B cell (primary cell): ENCODE results near the gene MFSD6L. TPM values are rescaled to one million over a fixed set of nuclear protein-coding genes. Genes with fewer than 3 reads are reported as not detected.

Source experiments
- ATAC-seq: fragments of 200-7000 bp; cut with Tn5 transposase; one replicate; pipeline ENCODE4 v1.10.0; 2021; ENCODE audit warnings: low read depth, mild to moderate bottlenecking, moderate number of reproducible peaks, moderate library complexity
- CTCF ChIA-PET: fragments of 350-600 bp; sonication (Branson Sonifier 250); formaldehyde crosslinking; loops from one replicate; lab custom pipeline; 2021; ENCODE audit warnings: antibody characterized with exemption, inconsistent platforms; lab: Charles Lee
- POLR2A ChIA-PET: fragments of 350-600 bp; sonication (Branson Sonifier 250); formaldehyde crosslinking; loops from one replicate; lab custom pipeline; 2021; ENCODE audit warnings: antibody characterized with exemption; lab: Charles Lee
- DNase-seq: peaks from one replicate; pipeline ENCODE4 v3.0.0; 2013
- H2AFZ ChIP-seq: 2 replicates; pipeline ENCODE4 v1.6.1; 2012; ENCODE audit warnings: mild to moderate bottlenecking, low read depth, low read length; ENCODE audit not compliant: insufficient read depth, poor library complexity, severe bottlenecking
- H3K27ac ChIP-seq, 2 donors: 1 replicate in 1 of 2; 2 replicates in 1 of 2; pipeline ENCODE4 v1.5.1; 2012 to 2013; ENCODE audit warnings: low read length in 2 of 2, mild to moderate bottlenecking in 2 of 2, moderate library complexity in 1 of 2
- H3K27me3 ChIP-seq, 4 experiments: fragments of 200-600 bp in 1 of 4; sonication (generic) in 1 of 4; replicated peaks in 1 of 4; 1 replicate in 2 of 4; 2 replicates in 2 of 4; pipeline versions ENCODE4 v1.6.1 to v1.7.0; 2013 to 2016; ENCODE audit warnings: low read length in 3 of 4, mild to moderate bottlenecking in 2 of 4, mixed read lengths in 1 of 4, moderate library complexity in 1 of 4; ENCODE audit not compliant: insufficient read depth in 4 of 4, control insufficient read depth in 3 of 4; ENCODE audit errors: control extremely low read depth in 1 of 4
- H3K36me3 ChIP-seq, 2 experiments: replicated peaks in 1 of 2; 1 replicate in 1 of 2; 2 replicates in 1 of 2; pipeline versions ENCODE4 v1.6.1 to v1.7.1; 2013; ENCODE audit warnings: low read length in 1 of 2; ENCODE audit not compliant: insufficient read depth in 2 of 2, control insufficient read depth in 1 of 2; ENCODE audit errors: control extremely low read depth in 1 of 2, extremely low read depth in 1 of 2
- H3K4me1 ChIP-seq, 2 donors: fragments of 200-600 bp in 1 of 2; sonication (generic) in 1 of 2; 1 replicate in 1 of 2; 2 replicates in 1 of 2; pipeline versions ENCODE4 v1.5.1 to v1.6.1; 2013 to 2017; ENCODE audit warnings: low read length in 2 of 2; ENCODE audit not compliant: control insufficient read depth in 2 of 2, insufficient read depth in 2 of 2
- H3K4me2 ChIP-seq: replicated peaks from 2 replicates; pipeline ENCODE3; 2012; ENCODE audit warnings: mild to moderate bottlenecking, low read depth, low read length; ENCODE audit not compliant: poor library complexity, severe bottlenecking
- H3K4me3 ChIP-seq, 5 experiments: fragments of 200-600 bp in 1 of 5; sonication (generic) in 1 of 5; 1 replicate in 3 of 5; 2 replicates in 2 of 5; pipeline versions ENCODE4 v1.5.1 to v1.7.0; 2011 to 2016; ENCODE audit warnings: low read length in 4 of 5, mild to moderate bottlenecking in 4 of 5, low read depth in 2 of 5, control low read depth in 1 of 5, moderate library complexity in 1 of 5; ENCODE audit not compliant: insufficient read depth in 1 of 5; ENCODE audit errors: control extremely low read depth in 1 of 5, extremely low read depth in 1 of 5
- H3K79me2 ChIP-seq: fragments of 200-600 bp; sonication (generic); one replicate; pipeline ENCODE4 v1.6.0; 2016; ENCODE audit warnings: low read length; ENCODE audit not compliant: control insufficient read depth, insufficient read depth
- H3K9ac ChIP-seq: fragments of 200-600 bp; sonication (generic); 2 replicates; pipeline ENCODE4 v1.6.1; 2017; ENCODE audit warnings: mild to moderate bottlenecking, low read length, moderate library complexity
- H3K9me3 ChIP-seq, 3 donors: one replicate each; pipeline versions ENCODE4 v1.6.1 to v1.7.1; 2013; ENCODE audit warnings: low read length in 2 of 3; ENCODE audit not compliant: control insufficient read depth in 2 of 3, insufficient read depth in 1 of 3; ENCODE audit errors: control extremely low read depth in 1 of 3
- H4K20me1 ChIP-seq: 2 replicates; pipeline ENCODE4 v1.6.0; 2012; ENCODE audit warnings: mild to moderate bottlenecking, low read length; ENCODE audit not compliant: insufficient read depth, control insufficient read depth, poor library complexity, severe bottlenecking
- H3K27ac Mint-ChIP-seq: one replicate; pipeline ENCODE4 v1.8.0; 2021; ENCODE audit warnings: mixed read lengths
- H3K27me3 Mint-ChIP-seq: one replicate; pipeline ENCODE4 v1.8.0; 2021; ENCODE audit warnings: mixed read lengths
- H3K4me1 Mint-ChIP-seq: one replicate; pipeline ENCODE4 v1.8.0; 2021; ENCODE audit warnings: mixed read lengths
- H3K4me3 Mint-ChIP-seq: one replicate; pipeline ENCODE4 v1.8.0; 2021; ENCODE audit warnings: mixed read lengths
- H3K9me3 Mint-ChIP-seq: one replicate; pipeline ENCODE4 v1.8.0; 2022; ENCODE audit warnings: mixed read lengths; ENCODE audit not compliant: insufficient read depth
- EZH2 ChIP-seq: IDR thresholded peaks from 2 replicates; pipeline ENCODE4 v1.6.1; 2012; ENCODE audit warnings: borderline replicate concordance, low read depth, mild to moderate bottlenecking, moderate library complexity, low read length; ENCODE audit not compliant: insufficient read depth, poor library complexity, severe bottlenecking
- WGBS: methylation state at CpG from one replicate; pipeline ENCODE4 v1.1.5; 2013; ENCODE audit warnings: missing lambda C conversion rate; ENCODE audit not compliant: insufficient coverage; 5-methylcytosine and 5-hydroxymethylcytosine counted together
- intact Hi-C: fragments of 100-400 bp; cut with micrococcal nuclease; formaldehyde crosslinking; loops from one replicate; pipeline ENCODE4 v1.10.0; 2022
- polyA plus RNA-seq: library from polyadenylated mRNA; depleted of rRNA; stranded (reverse); fragments of >200 nt; gene quantifications from 2 replicates; pipeline ENCODE4 v1.2.3, GENCODE V29; 2012
- total RNA-seq, 2 donors: library from RNA; stranded (reverse); fragments of 120-200 nt in 1 of 2; gene quantifications; 1 replicate in 1 of 2; 2 replicates in 1 of 2; pipeline versions ENCODE4 v1.2.3 to v1.2.4, GENCODE V29; 2013 to 2022
- TF ChIP-seq, protein P1 (sequence below): fragments of 200-600 bp; IDR thresholded peaks from one replicate; pipeline ENCODE4 v1.8.0; 2022; ENCODE audit warnings: antibody characterized with exemption, mild to moderate bottlenecking

Gene MFSD6L
- total and polyA plus RNA-seq, 2 donors (not counting 1 experiment from before 2014, with no cell fraction given): 0.24 to 0.37 TPM

GRCh38 chr17:8757189-8757588 lies 42.0 kb downstream of the MFSD6L start:
- Histone ChIP-seq H3K4me2 (no peak overlapping the region), H3K9me3 (no peaks in the 10 kb centered on the region), H3K4me3 (no peak overlapping the region), H3K79me2 (no peaks in the 10 kb centered on the region), H3K27me3 (peaks cover 0 to 15% (median 0%) of the 10 kb centered on the region in 4 experiments), H3K27ac (no peak overlapping the region), H4K20me1 (no peaks in the 10 kb centered on the region), H3K9ac (no peak overlapping the region), H3K36me3 (no peaks in the 10 kb centered on the region), H2AFZ (no peak overlapping the region), H3K4me1 (no peaks in the 10 kb centered on the region)
- WGBS: 93% methylated on average over 7 of the region's 13 CpGs
- ChIA-PET POLR2A (interaction anchor here (0.6 kb wide), 1 partner anchor 374 kb away, joined by 6 read pairs; no protein-coding TSS in a partner anchor), CTCF (interaction anchor here (1.0 kb wide), 1 partner anchor 9 kb away, joined by 3 read pairs; no protein-coding TSS in a partner anchor)
- DNase-seq: no peak
- intact Hi-C loops: no loop called here
- no peak overlapping the region for H3K4me3 Mint-ChIP-seq
- no peak for TF ChIP-seq EZH2
- TF ChIP-seq, protein P1, sequence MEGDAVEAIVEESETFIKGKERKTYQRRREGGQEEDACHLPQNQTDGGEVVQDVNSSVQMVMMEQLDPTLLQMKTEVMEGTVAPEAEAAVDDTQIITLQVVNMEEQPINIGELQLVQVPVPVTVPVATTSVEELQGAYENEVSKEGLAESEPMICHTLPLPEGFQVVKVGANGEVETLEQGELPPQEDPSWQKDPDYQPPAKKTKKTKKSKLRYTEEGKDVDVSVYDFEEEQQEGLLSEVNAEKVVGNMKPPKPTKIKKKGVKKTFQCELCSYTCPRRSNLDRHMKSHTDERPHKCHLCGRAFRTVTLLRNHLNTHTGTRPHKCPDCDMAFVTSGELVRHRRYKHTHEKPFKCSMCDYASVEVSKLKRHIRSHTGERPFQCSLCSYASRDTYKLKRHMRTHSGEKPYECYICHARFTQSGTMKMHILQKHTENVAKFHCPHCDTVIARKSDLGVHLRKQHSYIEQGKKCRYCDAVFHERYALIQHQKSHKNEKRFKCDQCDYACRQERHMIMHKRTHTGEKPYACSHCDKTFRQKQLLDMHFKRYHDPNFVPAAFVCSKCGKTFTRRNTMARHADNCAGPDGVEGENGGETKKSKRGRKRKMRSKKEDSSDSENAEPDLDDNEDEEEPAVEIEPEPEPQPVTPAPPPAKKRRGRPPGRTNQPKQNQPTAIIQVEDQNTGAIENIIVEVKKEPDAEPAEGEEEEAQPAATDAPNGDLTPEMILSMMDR: no peak
- no peak for ATAC-seq
- peaks cover 40% of the 10 kb centered on the region for H3K27me3 Mint-ChIP-seq
- no peaks in the 10 kb centered on the region for H3K4me1 Mint-ChIP-seq
- no peak overlapping the region for H3K27ac Mint-ChIP-seq
- no peaks in the 10 kb centered on the region for H3K9me3 Mint-ChIP-seq

DNA sequence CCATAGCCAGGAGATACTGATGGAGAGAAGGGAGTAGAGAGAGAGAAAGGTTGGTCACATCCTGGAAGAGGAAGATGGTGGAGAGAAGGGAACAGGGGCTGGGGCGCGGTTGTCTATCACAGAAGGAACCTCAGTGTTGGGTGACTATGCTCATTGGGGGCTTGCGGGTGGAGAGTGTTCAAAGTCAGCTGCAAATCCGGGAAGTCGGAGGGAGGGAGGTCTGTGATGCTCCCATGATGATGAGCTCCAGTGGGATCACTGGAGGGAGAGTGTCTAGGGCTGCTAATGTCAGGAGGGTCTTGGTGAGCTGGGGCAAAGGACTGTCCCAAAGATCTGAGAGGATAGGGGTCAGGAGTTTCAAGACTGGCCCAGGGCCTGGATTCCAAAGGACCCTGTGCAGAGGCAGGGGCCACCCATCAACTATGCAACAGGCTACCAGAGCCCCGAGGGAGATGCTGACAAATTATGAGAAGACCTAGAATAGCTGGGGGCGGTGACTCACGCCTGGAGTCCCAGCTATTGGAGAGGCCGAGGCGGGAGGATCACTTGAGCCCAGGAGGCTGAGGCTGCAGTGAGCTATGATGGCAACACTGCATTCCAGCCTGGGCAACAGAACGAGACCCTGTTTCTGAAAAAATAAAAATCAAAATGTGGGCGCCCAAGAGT lies 43.4 kb downstream of the MFSD6L start:
- DNase-seq (no peak), ATAC-seq (no peak)
- no peak overlapping the region for H3K4me3 Mint-ChIP-seq
- Histone ChIP-seq H3K4me1 (no peaks in the 10 kb centered on the region), H3K36me3 (no peaks in the 10 kb centered on the region), H3K27ac (no peak overlapping the region), H3K9me3 (no peaks in the 10 kb centered on the region), H2AFZ (no peak overlapping the region), H3K4me2 (no peak overlapping the region), H3K79me2 (no peaks in the 10 kb centered on the region), H3K4me3 (no peak overlapping the region), H3K9ac (no peak overlapping the region), H3K27me3 (peaks cover 0 to 13% (median 0%) of the 10 kb centered on the region in 4 experiments), H4K20me1 (no peaks in the 10 kb centered on the region)
- CTCF ChIA-PET: interaction anchor here (1.2 kb wide), 1 partner anchor 345 kb away, joined by 4 read pairs; no protein-coding TSS in a partner anchor
- TF ChIP-seq, protein P1: no peak
- no peak for TF ChIP-seq EZH2
- no peaks in the 10 kb centered on the region for H3K4me1 Mint-ChIP-seq
- H3K27ac Mint-ChIP-seq: no peak overlapping the region
- peaks cover 37% of the 10 kb centered on the region for H3K27me3 Mint-ChIP-seq
- H3K9me3 Mint-ChIP-seq: no peaks in the 10 kb centered on the region
- intact Hi-C loops: no loop called here
- 86% methylated on average over 12 of the region's 12 CpGs for WGBS
- POLR2A ChIA-PET: no interaction called here
